Measurements from ENCODE around the gene USP16.
"Not testable (repeated sequence)": the region's sequence is repeated elsewhere in the genome, so short reads cannot be mapped to it uniquely, and the experiment has no call there.

USP16 gene

GRCh38 chr21:29074007-29074376 lies 49.5 kb downstream of the USP16 start:
- no peak for TF ChIP-seq CTCF (IDR thresholded peaks at IDR 0.05; ENCODE audit: extremely low read depth, insufficient read depth, missing control alignments)
- in situ Hi-C loops (cut with MboI; ENCODE audit: low pct_unique_long_range_greater_than_20kb, low sequenced_read_pairs, unreplicated experiment) = no loop called here
- no peak for DNase-seq (ENCODE audit: low spot score)

GRCh38 chr21:29074783-29075182 lies 50.3 kb downstream of the USP16 start:
- no peak for TF ChIP-seq CTCF (IDR thresholded peaks at IDR 0.05; ENCODE audit: extremely low read depth, insufficient read depth, missing control alignments)
- no peak for DNase-seq (ENCODE audit: low spot score)
- in situ Hi-C loops (cut with MboI; ENCODE audit: low pct_unique_long_range_greater_than_20kb, low sequenced_read_pairs, unreplicated experiment) = no loop called here

GRCh38 chr21:29075706-29076466 lies 51.4 kb downstream of the USP16 start:
- DNase-seq (ENCODE audit: low spot score) = no peak
- no peak for TF ChIP-seq CTCF (IDR thresholded peaks at IDR 0.05; ENCODE audit: extremely low read depth, insufficient read depth, missing control alignments)
- in situ Hi-C loops (cut with MboI; ENCODE audit: low pct_unique_long_range_greater_than_20kb, low sequenced_read_pairs, unreplicated experiment) = no loop called here

- in situ Hi-C loops (cut with MboI; ENCODE audit: low pct_unique_long_range_greater_than_20kb, low sequenced_read_pairs, unreplicated experiment); DNase-seq (ENCODE audit: low spot score): not testable (repeated sequence)
Observed at GRCh38 chr21:29076731-29077640, 52.5 kb downstream of the USP16 start.

- no peak for DNase-seq (ENCODE audit: low spot score)
- in situ Hi-C loops (cut with MboI; ENCODE audit: low pct_unique_long_range_greater_than_20kb, low sequenced_read_pairs, unreplicated experiment) = no loop called here
- TF ChIP-seq CTCF (IDR thresholded peaks at IDR 0.05; ENCODE audit: extremely low read depth, insufficient read depth, missing control alignments) = no peak
Observed at GRCh38 chr21:29077651-29078090, 53.2 kb downstream of the USP16 start.

- no peak for DNase-seq (ENCODE audit: low spot score)
- in situ Hi-C loops (cut with MboI; ENCODE audit: low pct_unique_long_range_greater_than_20kb, low sequenced_read_pairs, unreplicated experiment) = no loop called here
- TF ChIP-seq CTCF (IDR thresholded peaks at IDR 0.05; ENCODE audit: extremely low read depth, insufficient read depth, missing control alignments) = no peak
Observed at GRCh38 chr21:29078869-29079767, 54.6 kb downstream of the USP16 start.
